ENCODE measurements around the gene KIF3B.

GRCh38 chr20:32330555-32330897 lies 53.1 kb downstream of the KIF3B start:
- TF ChIP-seq SP1 (IDR thresholded peaks at IDR 0.05) (no peak), FOXM1 (IDR thresholded peaks at IDR 0.05; ENCODE audit: borderline replicate concordance) (no peak), ELF4 (IDR thresholded peaks at IDR 0.05) (no peak), SUZ12 (IDR thresholded peaks at IDR 0.05) (no peak), FOXA1 (IDR thresholded peaks at IDR 0.05) (no peak), BHLHE40 (IDR thresholded peaks at IDR 0.05; ENCODE audit: borderline replicate concordance) (no peak), ARNT (IDR thresholded peaks at IDR 0.05) (no peak), HDGF (IDR thresholded peaks at IDR 0.05; ENCODE audit: borderline replicate concordance) (no peak), FOXK2 (IDR thresholded peaks at IDR 0.05) (no peak), TARDBP (IDR thresholded peaks at IDR 0.05) (no peak), NFRKB (IDR thresholded peaks at IDR 0.05) (no peak)
- TF ChIP-seq, protein P1, sequence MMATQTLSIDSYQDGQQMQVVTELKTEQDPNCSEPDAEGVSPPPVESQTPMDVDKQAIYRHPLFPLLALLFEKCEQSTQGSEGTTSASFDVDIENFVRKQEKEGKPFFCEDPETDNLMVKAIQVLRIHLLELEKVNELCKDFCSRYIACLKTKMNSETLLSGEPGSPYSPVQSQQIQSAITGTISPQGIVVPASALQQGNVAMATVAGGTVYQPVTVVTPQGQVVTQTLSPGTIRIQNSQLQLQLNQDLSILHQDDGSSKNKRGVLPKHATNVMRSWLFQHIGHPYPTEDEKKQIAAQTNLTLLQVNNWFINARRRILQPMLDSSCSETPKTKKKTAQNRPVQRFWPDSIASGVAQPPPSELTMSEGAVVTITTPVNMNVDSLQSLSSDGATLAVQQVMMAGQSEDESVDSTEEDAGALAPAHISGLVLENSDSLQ (IDR thresholded peaks at IDR 0.05): no peak

All from HEK293T (cell line).